Pancreas (tissue), 10 donors: ENCODE results near the gene FN3K. TPM values are rescaled to one million over a fixed set of nuclear protein-coding genes. Genes with fewer than 3 reads are reported as not detected.

Source experiments
- ATAC-seq, 4 donors: fragments of 200-7000 bp; cut with Tn5 transposase; one replicate each; pipeline versions ENCODE4 v1.8.0 to v1.9.1; 2020; ENCODE audit warnings: mild to moderate bottlenecking in 4 of 4, moderate library complexity in 4 of 4
- DNase-seq, 6 donors: peaks; one replicate each; pipeline ENCODE4 v3.0.0-alpha.2; 2020
- FAIRE-seq: peaks from 2 replicates; lab custom pipeline; 2012; peaks lifted over from hg19 to GRCh38; lab: Jason Lieb, UNC
- H3K27ac ChIP-seq, 4 donors: fragments of 200-600 bp; sonication (generic); 1 replicate in 3 of 4; 2 replicates in 1 of 4; pipeline versions ENCODE4 v1.5.0 to v1.8.0; 2020
- H3K27me3 ChIP-seq, 4 donors: fragments of 200-600 bp; one replicate each; pipeline ENCODE4 v1.8.0; 2021
- H3K36me3 ChIP-seq, 3 donors: fragments of 200-600 bp; sonication (generic) in 1 of 3; one replicate each; pipeline versions ENCODE4 v1.5.0 to v1.8.0; 2020 to 2021
- H3K4me1 ChIP-seq, 3 donors: fragments of 200-600 bp; one replicate each; pipeline ENCODE4 v1.8.0; 2021
- H3K4me3 ChIP-seq, 4 donors: fragments of 200-600 bp; sonication (generic) in 2 of 4; one replicate each; pipeline versions ENCODE4 v1.5.0 to v1.8.0; 2020 to 2021
- H3K9me3 ChIP-seq, 4 donors: fragments of 200-600 bp; one replicate each; pipeline ENCODE4 v1.8.0; 2021
- CTCF ChIP-seq, 4 donors: fragments of 200-600 bp; sonication (generic) in 3 of 4; IDR thresholded peaks; one replicate each; pipeline versions ENCODE4 v1.5.0 to v1.8.0; 2021; ENCODE audit warnings: antibody characterized with exemption in 4 of 4
- WGBS, 2 donors: extraction: QIAGEN DNeasy Blood & Tissue Kit; methylation state at CpG; one replicate each; pipeline ENCODE4 v1.1.7; 2013; 5-methylcytosine and 5-hydroxymethylcytosine counted together
- intact Hi-C, 3 donors: fragments of 100-400 bp; cut with DNase I; formaldehyde crosslinking; loops; one replicate each; pipeline versions ENCODE4 v1.11.1 to v1.14.2; 2022
- polyA plus RNA-seq, 2 donors: library from polyadenylated mRNA; stranded (reverse); fragments of 200-250 nt; gene quantifications; one replicate each; pipeline ENCODE4 v1.2.3, GENCODE V29; 2013
- total RNA-seq, 6 donors: library from RNA; stranded (reverse); fragmentation: NEBNext Ultra II Directional in 4 of 6; extraction: Animal tissue kit (Norgen Biotek cat#: 25700) in 4 of 6; gene quantifications; one replicate each; pipeline versions ENCODE4 v1.2.1 to v1.2.4, GENCODE V29; 2021 to 2023
- donor health status: healthy with polysubstance abuse.
- donor health status: DM: no; HTN: no; CAD: no; lungs with moderate emphysema.
- donor health status: DM: no; HTN: no; CAD: no.
- donor health status: control.
- donor health status: control.
- donor health status: Bipolar disorder and iron deficiency.
- donor health status: DM: yes; HTN: yes; CAD: no.
- donor health status: DM: no; HTN: no; CAD: no.
- donor health status: DM: no; HTN: no; CAD: no.
- donor health status: DM: yes; HTN: yes; CAD: no.

The FN3K gene
- total and polyA plus RNA-seq, 8 donors = 13.2 to 24.3 (median 19.0) TPM

- no peak for FAIRE-seq
- WGBS, 2 donors = 85 to 86% methylated on average over 19 of the region's 19 CpGs
- no peak overlapping the region for H3K27ac ChIP-seq
- no peak overlapping the region for H3K4me3 ChIP-seq
- intact Hi-C loops = no loop called here
- peak in 1 of 6 donors; percentile 20 for DNase-seq
- H3K27me3 ChIP-seq = no peaks in the 10 kb centered on the region
- no peaks in the 10 kb centered on the region for H3K9me3 ChIP-seq
- no peak for TF ChIP-seq CTCF (IDR thresholded peaks at IDR 0.05)
- peaks cover 0 to 8% (median 4%) of the 10 kb centered on the region in 3 donors for H3K4me1 ChIP-seq
- H3K36me3 ChIP-seq = peaks cover 0 to 10% (median 0%) of the 10 kb centered on the region in 3 donors
- ATAC-seq = no peak
These were observed 12.9 kb upstream of the FN3K start for GRCh38 chr17:82722341-82723013.

GRCh38 chr17:82723169-82723807 lies 12.1 kb upstream of the FN3K start:
- Histone ChIP-seq H3K4me1 (peaks cover 0 to under 1% (median 0%) of the 10 kb centered on the region in 3 donors), H3K27me3 (no peaks in the 10 kb centered on the region), H3K4me3 (no peak overlapping the region), H3K27ac (no peak overlapping the region), H3K9me3 (no peaks in the 10 kb centered on the region), H3K36me3 (peaks cover 0 to 14% (median 0%) of the 10 kb centered on the region in 3 donors)
- TF ChIP-seq CTCF (IDR thresholded peaks at IDR 0.05) = no peak
- ATAC-seq (no peak), DNase-seq (peak in 1 of 6 donors; percentile 21), FAIRE-seq (no peak)
- intact Hi-C loops = no loop called here
- 87 to 89% methylated on average over 26 of the region's 26 CpGs for WGBS, 2 donors

GRCh38 chr17:82726427-82726826 lies 9.0 kb upstream of the FN3K start:
- FAIRE-seq (no peak), DNase-seq (peak in 1 of 6 donors; percentile 36), ATAC-seq (no peak)
- 94 to 97% methylated on average over 10 of the region's 10 CpGs for WGBS, 2 donors
- Histone ChIP-seq H3K9me3 (no peaks in the 10 kb centered on the region), H3K27ac (no peak overlapping the region), H3K27me3 (no peaks in the 10 kb centered on the region), H3K4me1 (no peaks in the 10 kb centered on the region), H3K36me3 (peaks cover 0 to 7% (median 0%) of the 10 kb centered on the region in 3 donors), H3K4me3 (no peak overlapping the region)
- intact Hi-C loops = no loop called here
- TF ChIP-seq CTCF (IDR thresholded peaks at IDR 0.05) = no peak

GRCh38 chr17:82729479-82730260 lies 5.7 kb upstream of the FN3K start:
- H3K4me3 ChIP-seq = no peak overlapping the region
- no peak for TF ChIP-seq CTCF (IDR thresholded peaks at IDR 0.05)
- no peak overlapping the region for H3K27ac ChIP-seq
- peak in 1 of 6 donors; percentile 68 for DNase-seq
- no peaks in the 10 kb centered on the region for H3K27me3 ChIP-seq
- FAIRE-seq = no peak
- intact Hi-C loops = no loop called here
- H3K9me3 ChIP-seq = no peaks in the 10 kb centered on the region
- peak in 1 of 4 donors; percentile 27 for ATAC-seq
- 85 to 87% methylated on average over 48 of the region's 48 CpGs for WGBS, 2 donors
- no peaks in the 10 kb centered on the region for H3K4me1 ChIP-seq
- H3K36me3 ChIP-seq = peaks cover 0 to 7% (median 0%) of the 10 kb centered on the region in 3 donors
